ENCODE data around the gene TNFRSF8. TPM values are rescaled to one million over a fixed set of nuclear protein-coding genes. Genes with fewer than 3 reads are reported as not detected.
"Not testable (repeated sequence)": the region's sequence is repeated elsewhere in the genome, so short reads cannot be mapped to it uniquely, and the experiment has no call there.

The TNFRSF8 gene
- polyA plus RNA-seq, 1 donor (not counting 4 experiments of a cell fraction or from before 2014, with no cell fraction given): 0.03 TPM

GRCh38 chr1:12040457-12041051 is 22.5 kb upstream of the TNFRSF8 start:
- Histone ChIP-seq H4K20me1 (ENCODE audit: control insufficient read depth, extremely low read depth, insufficient read depth, low read length) (no peaks in the 10 kb centered on the region), H3K4me3 (ENCODE audit: control insufficient read depth in 2 of 3, extremely low read depth in 1 of 3, insufficient read depth in 2 of 3, low read depth in 1 of 3, low read length in 3 of 3) (no peak overlapping the region), H3K27me3 (ENCODE audit: control insufficient read depth, extremely low read depth, insufficient read depth, low read length) (peaks cover 6% of the 10 kb centered on the region), H3K9me3 (ENCODE audit: control insufficient read depth, low read depth, low read length) (no peaks in the 10 kb centered on the region), H3K9ac (ENCODE audit: control insufficient read depth, extremely low read depth, insufficient read depth, low read length) (no peak overlapping the region), H2AFZ (ENCODE audit: control insufficient read depth, low read length) (no peak overlapping the region), H3K27ac (ENCODE audit: control insufficient read depth, insufficient read depth, low read length) (no peak overlapping the region), H3K36me3 (ENCODE audit: control insufficient read depth in 2 of 2, extremely low read depth in 1 of 2, insufficient read depth in 2 of 2, low read length in 2 of 2) (no peaks in the 10 kb centered on the region), H3K79me2 (ENCODE audit: control insufficient read depth, insufficient read depth, low read length) (no peaks in the 10 kb centered on the region), H3K4me1 (ENCODE audit: control insufficient read depth, extremely low read depth, insufficient read depth, low read length) (no peaks in the 10 kb centered on the region), H3K9me1 (ENCODE audit: control insufficient read depth, extremely low read depth, insufficient read depth, low read length) (no peaks in the 10 kb centered on the region), H3K4me2 (ENCODE audit: control insufficient read depth, extremely low read depth, insufficient read depth, low read depth, low read length) (no peak overlapping the region)
- DNase-seq (ENCODE audit: low read depth, low spot score) (no peak), FAIRE-seq (no peak)
- TF ChIP-seq EZH2 (IDR thresholded peaks at IDR 0.05; ENCODE audit: low read length) (no peak), CTCF (optimal IDR thresholded peaks at IDR 0.05 in 1 of 3, IDR thresholded peaks at IDR 0.05 in 1 of 3, conservative IDR thresholded peaks at IDR 0.05 in 1 of 3; ENCODE audit: extremely low read depth in 1 of 3, insufficient read depth in 2 of 3, low read length in 3 of 3) (no peak)
- dilution Hi-C loops (cut with MboI; ENCODE audit: extremely low pct_ligation_motif_present, low sequenced_read_pairs): no loop called here

GRCh38 chr1:12044187-12044877 is 18.8 kb upstream of the TNFRSF8 start:
- H3K9ac ChIP-seq (ENCODE audit: control insufficient read depth, extremely low read depth, insufficient read depth, low read length); H3K36me3 ChIP-seq (ENCODE audit: control insufficient read depth in 2 of 2, extremely low read depth in 1 of 2, insufficient read depth in 2 of 2, low read length in 2 of 2); FAIRE-seq; H3K4me1 ChIP-seq (ENCODE audit: control insufficient read depth, extremely low read depth, insufficient read depth, low read length); H3K9me3 ChIP-seq (ENCODE audit: control insufficient read depth, low read depth, low read length); H3K27ac ChIP-seq (ENCODE audit: control insufficient read depth, insufficient read depth, low read length); H3K4me3 ChIP-seq (ENCODE audit: control insufficient read depth in 2 of 3, extremely low read depth in 1 of 3, insufficient read depth in 2 of 3, low read depth in 1 of 3, low read length in 3 of 3); H3K79me2 ChIP-seq (ENCODE audit: control insufficient read depth, insufficient read depth, low read length); DNase-seq (ENCODE audit: low read depth, low spot score); H3K4me2 ChIP-seq (ENCODE audit: control insufficient read depth, extremely low read depth, insufficient read depth, low read depth, low read length); dilution Hi-C loops (cut with MboI; ENCODE audit: extremely low pct_ligation_motif_present, low sequenced_read_pairs); H3K9me1 ChIP-seq (ENCODE audit: control insufficient read depth, extremely low read depth, insufficient read depth, low read length); H3K27me3 ChIP-seq (ENCODE audit: control insufficient read depth, extremely low read depth, insufficient read depth, low read length); H2AFZ ChIP-seq (ENCODE audit: control insufficient read depth, low read length); H4K20me1 ChIP-seq (ENCODE audit: control insufficient read depth, extremely low read depth, insufficient read depth, low read length): not testable (repeated sequence)

All from keratinocyte (primary cell).